Breast epithelium (tissue), 4 donors: ENCODE measurements around the gene DMD. TPM values are rescaled to one million over a fixed set of nuclear protein-coding genes. Genes with fewer than 3 reads are reported as not detected.

ENCODE experiments used
- DNase-seq, 2 donors: peaks; one replicate each; pipeline ENCODE4 v3.0.0-alpha.2; 2019; ENCODE audit warnings: low spot score in 2 of 2
- H3K27ac ChIP-seq, 2 donors: fragments of 200-600 bp; sonication (generic) in 1 of 2; one replicate each; pipeline ENCODE4 v1.5.1; 2016 to 2019; ENCODE audit warnings: mild to moderate bottlenecking in 1 of 2
- H3K27me3 ChIP-seq, 2 donors: fragments of 200-600 bp; sonication (generic) in 1 of 2; one replicate each; pipeline versions ENCODE4 v1.5.1 to v1.6.0; 2017 to 2019; ENCODE audit warnings: control low read depth in 1 of 2, mild to moderate bottlenecking in 1 of 2
- H3K36me3 ChIP-seq: fragments of 200-600 bp; one replicate; pipeline ENCODE4 v1.5.1; 2019
- H3K4me1 ChIP-seq, 2 donors: fragments of 200-600 bp; sonication (generic); one replicate each; pipeline ENCODE4 v1.5.1; 2016 to 2019; ENCODE audit warnings: control low read depth in 1 of 2
- H3K4me3 ChIP-seq, 3 donors: fragments of 200-600 bp; sonication (generic); 1 replicate in 2 of 3; 2 replicates in 1 of 3; pipeline ENCODE4 v1.5.1; 2016 to 2019; ENCODE audit warnings: mild to moderate bottlenecking in 3 of 3, moderate library complexity in 2 of 3
- H3K9me3 ChIP-seq, 2 donors: fragments of 200-600 bp; sonication (generic) in 1 of 2; one replicate each; pipeline ENCODE4 v1.5.1; 2016 to 2019; ENCODE audit warnings: control low read depth in 1 of 2
- POLR2A ChIP-seq: fragments of 450-650 bp; IDR thresholded peaks from one replicate; pipeline ENCODE4 v1.6.1; 2016; ENCODE audit warnings: antibody characterized with exemption, mild to moderate bottlenecking, moderate library complexity
- POLR2AphosphoS5 ChIP-seq, 3 donors: sonication (generic); formaldehyde crosslinking; IDR thresholded peaks; one replicate each; pipeline ENCODE4 v1.6.1; 2017; ENCODE audit warnings: antibody characterized with exemption in 3 of 3
- intact Hi-C: fragments of 100-400 bp; cut with DNase I; formaldehyde crosslinking; loops from one replicate; pipeline ENCODE4 v1.15.1; 2023; ENCODE audit warnings: low total_unique reads
- total RNA-seq, 3 donors: library from RNA; depleted of rRNA; stranded (reverse); fragments of >200 nt; gene quantifications; one replicate each; pipeline ENCODE4 v1.1.0, GENCODE V29; 2016
- TF ChIP-seq, protein P1 (sequence below), 3 donors: fragments of 450-650 bp; IDR thresholded peaks; one replicate each; pipeline ENCODE4 v1.5.1; 2016 to 2017; ENCODE audit warnings: antibody characterized with exemption in 3 of 3, mild to moderate bottlenecking in 3 of 3, moderate library complexity in 3 of 3

Gene DMD
- total RNA-seq, 3 donors from 2014 or later = 57.0 to 135 (median 65.2) TPM

DNA sequence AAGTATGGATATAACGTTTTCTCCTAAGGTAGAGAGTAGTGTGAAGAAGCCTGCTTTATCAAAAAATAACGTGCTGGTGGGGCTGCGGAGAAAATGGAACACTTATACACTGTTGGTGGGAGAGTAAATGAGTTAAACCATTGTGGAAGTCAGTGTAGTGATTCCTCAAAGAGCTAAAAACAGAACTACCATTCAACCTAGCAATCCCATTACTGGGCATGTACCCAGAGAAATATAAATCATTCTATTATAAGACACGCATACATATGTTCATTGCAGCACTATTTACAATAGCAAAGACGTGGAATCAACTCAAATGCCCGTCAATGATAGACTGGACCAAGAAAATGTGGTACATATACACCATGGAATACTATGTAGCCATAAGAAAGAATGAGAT is 196.4 kb downstream of the DMD start:
- Histone ChIP-seq H3K36me3 (no peaks in the 10 kb centered on the region), H3K4me3 (no peak overlapping the region), H3K27me3 (no peaks in the 10 kb centered on the region), H3K9me3 (no peaks in the 10 kb centered on the region), H3K4me1 (no peaks in the 10 kb centered on the region), H3K27ac (no peak overlapping the region)
- no peak for TF ChIP-seq POLR2AphosphoS5 (IDR thresholded peaks at IDR 0.05)
- no peak for TF ChIP-seq POLR2A
- TF ChIP-seq, protein P1, sequence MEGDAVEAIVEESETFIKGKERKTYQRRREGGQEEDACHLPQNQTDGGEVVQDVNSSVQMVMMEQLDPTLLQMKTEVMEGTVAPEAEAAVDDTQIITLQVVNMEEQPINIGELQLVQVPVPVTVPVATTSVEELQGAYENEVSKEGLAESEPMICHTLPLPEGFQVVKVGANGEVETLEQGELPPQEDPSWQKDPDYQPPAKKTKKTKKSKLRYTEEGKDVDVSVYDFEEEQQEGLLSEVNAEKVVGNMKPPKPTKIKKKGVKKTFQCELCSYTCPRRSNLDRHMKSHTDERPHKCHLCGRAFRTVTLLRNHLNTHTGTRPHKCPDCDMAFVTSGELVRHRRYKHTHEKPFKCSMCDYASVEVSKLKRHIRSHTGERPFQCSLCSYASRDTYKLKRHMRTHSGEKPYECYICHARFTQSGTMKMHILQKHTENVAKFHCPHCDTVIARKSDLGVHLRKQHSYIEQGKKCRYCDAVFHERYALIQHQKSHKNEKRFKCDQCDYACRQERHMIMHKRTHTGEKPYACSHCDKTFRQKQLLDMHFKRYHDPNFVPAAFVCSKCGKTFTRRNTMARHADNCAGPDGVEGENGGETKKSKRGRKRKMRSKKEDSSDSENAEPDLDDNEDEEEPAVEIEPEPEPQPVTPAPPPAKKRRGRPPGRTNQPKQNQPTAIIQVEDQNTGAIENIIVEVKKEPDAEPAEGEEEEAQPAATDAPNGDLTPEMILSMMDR (IDR thresholded peaks at IDR 0.05) = no peak
- intact Hi-C loops = no loop called here
- DNase-seq = no peak

DNA sequence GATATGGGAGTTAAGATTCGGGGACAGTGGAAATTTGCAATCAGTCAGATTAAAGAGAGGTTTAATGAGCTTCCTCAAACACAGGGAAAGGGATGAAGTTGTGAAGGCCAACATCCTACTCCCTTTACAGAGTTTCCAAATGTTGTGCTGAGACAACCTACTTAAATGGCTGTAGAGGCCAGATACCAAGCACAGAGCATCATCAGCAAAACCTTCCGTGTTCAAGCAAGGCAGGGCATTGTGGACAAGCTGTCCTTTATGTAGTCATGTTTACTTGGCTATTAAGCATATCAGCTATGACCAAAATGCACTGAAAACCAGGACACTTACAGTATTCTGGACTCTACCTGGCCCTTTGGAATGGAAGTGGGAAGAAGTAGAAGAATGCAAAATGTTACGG is 197.3 kb downstream of the DMD start:
- intact Hi-C loops = no loop called here
- no peak for TF ChIP-seq POLR2A
- TF ChIP-seq POLR2AphosphoS5 (IDR thresholded peaks at IDR 0.05) = no peak
- TF ChIP-seq, protein P1 (IDR thresholded peaks at IDR 0.05) = no peak
- Histone ChIP-seq H3K4me1 (no peaks in the 10 kb centered on the region), H3K9me3 (no peaks in the 10 kb centered on the region), H3K27ac (no peak overlapping the region), H3K4me3 (no peak overlapping the region), H3K36me3 (no peaks in the 10 kb centered on the region), H3K27me3 (no peaks in the 10 kb centered on the region)
- DNase-seq = no peak

DNA sequence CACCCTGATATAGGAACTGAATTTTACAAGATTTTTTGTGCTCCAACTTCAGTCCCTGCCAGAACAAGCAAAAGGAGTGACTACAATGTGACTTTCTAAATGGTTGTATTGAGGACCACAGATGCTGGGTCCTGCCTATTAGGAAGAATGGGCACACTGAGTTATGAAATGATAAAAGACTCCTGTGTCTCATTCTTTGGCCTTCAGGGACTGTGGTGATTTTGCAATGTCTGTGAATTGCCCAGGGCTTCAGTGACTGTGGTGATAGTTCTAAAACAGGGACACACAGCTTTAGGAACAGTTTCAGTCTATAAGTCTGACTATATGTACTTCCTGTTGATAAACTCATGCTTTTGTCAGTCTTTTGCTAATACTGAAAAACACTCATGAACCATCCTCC is 210.2 kb downstream of the DMD start:
- Histone ChIP-seq H3K9me3 (no peaks in the 10 kb centered on the region), H3K36me3 (no peaks in the 10 kb centered on the region), H3K4me1 (no peaks in the 10 kb centered on the region), H3K27me3 (peaks cover 0 to 4% of the 10 kb centered on the region in 2 donors), H3K4me3 (no peak overlapping the region), H3K27ac (no peak overlapping the region)
- TF ChIP-seq, protein P1 (IDR thresholded peaks at IDR 0.05) = no peak
- TF ChIP-seq POLR2A (no peak), POLR2AphosphoS5 (IDR thresholded peaks at IDR 0.05) (no peak)
- no peak for DNase-seq
- intact Hi-C loops = no loop called here

DNA sequence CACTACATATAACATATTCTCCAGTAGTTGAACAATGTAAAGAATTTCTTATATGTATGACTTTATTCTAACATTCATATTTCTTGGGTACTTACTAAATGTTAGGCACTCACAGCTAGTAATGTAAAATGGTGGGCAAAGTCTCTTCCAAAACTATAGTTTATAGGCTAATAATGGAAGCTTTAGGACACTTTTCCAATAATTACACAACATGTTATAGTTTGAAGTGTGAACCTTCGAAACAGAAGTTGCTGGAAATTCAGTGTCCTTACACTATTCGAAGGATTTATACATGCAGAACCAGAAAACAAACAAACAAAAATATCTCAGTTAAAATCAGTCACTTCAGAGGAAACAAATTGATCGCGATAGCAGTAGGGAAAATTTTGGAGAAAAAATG is 212.6 kb downstream of the DMD start:
- no peak for DNase-seq
- TF ChIP-seq POLR2A (no peak), POLR2AphosphoS5 (IDR thresholded peaks at IDR 0.05) (no peak)
- TF ChIP-seq, protein P1 (IDR thresholded peaks at IDR 0.05) = no peak
- Histone ChIP-seq H3K27me3 (peaks cover 0 to 4% of the 10 kb centered on the region in 2 donors), H3K9me3 (no peaks in the 10 kb centered on the region), H3K27ac (no peak overlapping the region), H3K36me3 (no peaks in the 10 kb centered on the region), H3K4me1 (no peaks in the 10 kb centered on the region), H3K4me3 (no peak overlapping the region)
- intact Hi-C loops = no loop called here

DNA sequence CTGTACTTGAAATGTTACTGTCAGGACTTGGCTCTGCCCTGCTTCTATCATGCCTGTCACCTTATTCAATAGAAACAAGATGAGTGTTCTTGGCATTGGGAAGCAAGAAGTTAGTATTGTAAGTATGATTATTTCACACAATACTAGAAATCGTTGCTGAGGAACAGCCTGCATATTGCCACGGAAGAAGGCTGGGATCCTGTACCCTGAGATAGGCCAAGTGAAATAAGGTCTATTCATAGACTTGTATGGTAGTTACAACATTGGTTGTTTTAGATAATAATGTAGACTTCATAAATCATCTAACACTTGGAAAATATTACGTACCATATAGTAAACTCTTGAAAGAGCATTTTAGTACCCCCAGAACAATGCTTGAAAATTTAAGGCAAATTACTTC is 215.9 kb downstream of the DMD start:
- Histone ChIP-seq H3K4me1 (no peaks in the 10 kb centered on the region), H3K36me3 (no peaks in the 10 kb centered on the region), H3K27me3 (peaks cover 0 to 5% of the 10 kb centered on the region in 2 donors), H3K9me3 (no peaks in the 10 kb centered on the region), H3K4me3 (no peak overlapping the region), H3K27ac (no peak overlapping the region)
- TF ChIP-seq, protein P1 (IDR thresholded peaks at IDR 0.05) = no peak
- no peak for TF ChIP-seq POLR2A
- TF ChIP-seq POLR2AphosphoS5 (IDR thresholded peaks at IDR 0.05) = no peak
- intact Hi-C loops = no loop called here
- no peak for DNase-seq
